Measurements from ENCODE around the gene ANKIB1. TPM values are rescaled to one million over a fixed set of nuclear protein-coding genes. Genes with fewer than 3 reads are reported as not detected.
"Not testable (repeated sequence)": the region's sequence is repeated elsewhere in the genome, so short reads cannot be mapped to it uniquely, and the experiment has no call there.

Gene ANKIB1
- total RNA-seq, 2 donors from 2014 or later, result 33.3 to 37.1 TPM

- Histone ChIP-seq H3K4me1 (ENCODE audit: control insufficient read depth in 1 of 2, low read depth in 2 of 2) (no peaks in the 10 kb centered on the region), H3K36me3 (peaks cover 4% of the 10 kb centered on the region), H3K9me3 (no peaks in the 10 kb centered on the region), H3K4me3 (no peak overlapping the region), H3K27ac (no peak overlapping the region), H3K27me3 (replicated peaks; ENCODE audit: insufficient read depth) (no peaks in the 10 kb centered on the region)
- DNase-seq (ENCODE audit: low spot score) (no peak), ATAC-seq (ENCODE audit: insufficient number of reproducible peaks, low FRiP score, low read depth) (no peak)
- TF ChIP-seq CTCF (IDR thresholded peaks at IDR 0.05), result no peak
Measured at GRCh38 chr7:92354214-92354613, 108.4 kb downstream of the ANKIB1 start.

- peaks cover 4% of the 10 kb centered on the region for H3K36me3 ChIP-seq
- H3K27ac ChIP-seq, result no peak overlapping the region
- no peak for ATAC-seq (ENCODE audit: insufficient number of reproducible peaks, low FRiP score, low read depth)
- no peaks in the 10 kb centered on the region for H3K27me3 ChIP-seq (replicated peaks; ENCODE audit: insufficient read depth)
- no peaks in the 10 kb centered on the region for H3K9me3 ChIP-seq
- no peaks in the 10 kb centered on the region for H3K4me1 ChIP-seq (ENCODE audit: control insufficient read depth in 1 of 2, low read depth in 2 of 2)
- DNase-seq (ENCODE audit: low spot score), result no peak
- no peak overlapping the region for H3K4me3 ChIP-seq
- TF ChIP-seq CTCF (IDR thresholded peaks at IDR 0.05), result no peak
Measured at GRCh38 chr7:92356406-92356805, 110.6 kb downstream of the ANKIB1 start.

GRCh38 chr7:92357260-92357659, 111.5 kb downstream of the ANKIB1 start:
- no peaks in the 10 kb centered on the region for H3K4me1 ChIP-seq (ENCODE audit: control insufficient read depth in 1 of 2, low read depth in 2 of 2)
- no peak for TF ChIP-seq CTCF (IDR thresholded peaks at IDR 0.05)
- ATAC-seq (ENCODE audit: insufficient number of reproducible peaks, low FRiP score, low read depth) (no peak), DNase-seq (ENCODE audit: low spot score) (no peak)
- no peak overlapping the region for H3K4me3 ChIP-seq
- H3K27me3 ChIP-seq (replicated peaks; ENCODE audit: insufficient read depth), result no peaks in the 10 kb centered on the region
- peaks cover 4% of the 10 kb centered on the region for H3K36me3 ChIP-seq
- no peak overlapping the region for H3K27ac ChIP-seq
- H3K9me3 ChIP-seq, result no peaks in the 10 kb centered on the region

GRCh38 chr7:92359179-92359578, 113.4 kb downstream of the ANKIB1 start:
- not testable (repeated sequence) for H3K27me3 ChIP-seq (replicated peaks; ENCODE audit: insufficient read depth); H3K36me3 ChIP-seq; H3K4me1 ChIP-seq (ENCODE audit: control insufficient read depth in 1 of 2, low read depth in 2 of 2); DNase-seq (ENCODE audit: low spot score); H3K9me3 ChIP-seq; ATAC-seq (ENCODE audit: insufficient number of reproducible peaks, low FRiP score, low read depth); H3K27ac ChIP-seq; H3K4me3 ChIP-seq

- TF ChIP-seq CTCF (IDR thresholded peaks at IDR 0.05), result no peak
- Histone ChIP-seq H3K36me3 (no peaks in the 10 kb centered on the region), H3K27me3 (replicated peaks; ENCODE audit: insufficient read depth) (no peaks in the 10 kb centered on the region), H3K27ac (no peak overlapping the region), H3K4me3 (no peak overlapping the region), H3K4me1 (ENCODE audit: control insufficient read depth in 1 of 2, low read depth in 2 of 2) (no peaks in the 10 kb centered on the region), H3K9me3 (no peaks in the 10 kb centered on the region)
- ATAC-seq (ENCODE audit: insufficient number of reproducible peaks, low FRiP score, low read depth) (no peak), DNase-seq (ENCODE audit: low spot score) (no peak)
Measured at GRCh38 chr7:92359801-92360200, 114.0 kb downstream of the ANKIB1 start.

- H3K27me3 ChIP-seq (replicated peaks; ENCODE audit: insufficient read depth), result no peaks in the 10 kb centered on the region
- no peaks in the 10 kb centered on the region for H3K9me3 ChIP-seq
- ATAC-seq (ENCODE audit: insufficient number of reproducible peaks, low FRiP score, low read depth) (no peak), DNase-seq (ENCODE audit: low spot score) (no peak)
- H3K4me1 ChIP-seq (ENCODE audit: control insufficient read depth in 1 of 2, low read depth in 2 of 2), result no peaks in the 10 kb centered on the region
- H3K27ac ChIP-seq, result no peak overlapping the region
- H3K36me3 ChIP-seq, result no peaks in the 10 kb centered on the region
- no peak for TF ChIP-seq CTCF (IDR thresholded peaks at IDR 0.05)
- H3K4me3 ChIP-seq, result no peak overlapping the region
Measured at GRCh38 chr7:92360387-92360786, 114.6 kb downstream of the ANKIB1 start.
